Fibroblast of skin of left quadriceps (primary cell): ENCODE results near the gene ACTG1.

Source experiments
- DNase-seq, 2 experiments: peaks; one replicate each; pipeline ENCODE4 v3.0.0-alpha.2; 2013; ENCODE audit warnings: low read depth in 2 of 2

ACTG1 gene

GRCh38 chr17:81545160-81545949, 32.8 kb upstream of the ACTG1 start:
- DNase-seq = no peak

GRCh38 chr17:81544281-81544974, 31.8 kb upstream of the ACTG1 start:
- DNase-seq = no peak

GRCh38 chr17:81543756-81544155, 31.2 kb upstream of the ACTG1 start:
- DNase-seq = no peak

GRCh38 chr17:81543339-81543675, 30.7 kb upstream of the ACTG1 start:
- no peak for DNase-seq

GRCh38 chr17:81542431-81543338, 30.1 kb upstream of the ACTG1 start:
- DNase-seq = no peak

GRCh38 chr17:81541123-81541522, 28.5 kb upstream of the ACTG1 start:
- no peak for DNase-seq

- no peak for DNase-seq
These were observed 28.1 kb upstream of the ACTG1 start for GRCh38 chr17:81540676-81541027.

GRCh38 chr17:81539961-81540675, 27.5 kb upstream of the ACTG1 start:
- no peak for DNase-seq

GRCh38 chr17:81539571-81539900, 26.9 kb upstream of the ACTG1 start:
- DNase-seq = no peak

- DNase-seq = no peak
These were observed 26.3 kb upstream of the ACTG1 start for GRCh38 chr17:81538651-81539570.

- no peak for DNase-seq
These were observed 25.4 kb upstream of the ACTG1 start for GRCh38 chr17:81537856-81538555.

GRCh38 chr17:81537343-81537855, 24.8 kb upstream of the ACTG1 start:
- DNase-seq = no peak

- no peak for DNase-seq
These were observed 24.0 kb upstream of the ACTG1 start for GRCh38 chr17:81536299-81537290.

- DNase-seq = no peak
These were observed 23.1 kb upstream of the ACTG1 start for GRCh38 chr17:81535480-81536298.

- no peak for DNase-seq
These were observed 22.4 kb upstream of the ACTG1 start for GRCh38 chr17:81535007-81535328.

GRCh38 chr17:81534157-81535006, 21.8 kb upstream of the ACTG1 start:
- DNase-seq = no peak
